Fibroblast of lung (primary cell): ENCODE results near the gene PTTG2.

Experiments
- CTCF ChIP-seq, 2 donors: IDR thresholded peaks in 1 of 2; conservative IDR thresholded peaks in 1 of 2; 1 replicate in 1 of 2; 2 replicates in 1 of 2; pipeline ENCODE4 v1.5.1; 2011 to 2012; ENCODE audit warnings: low read length in 2 of 2, control low read depth in 1 of 2, inconsistent platforms in 1 of 2, low read depth in 1 of 2, mild to moderate bottlenecking in 1 of 2
- EZH2 ChIP-seq: IDR thresholded peaks from 2 replicates; pipeline ENCODE4 v1.5.1; 2012; ENCODE audit warnings: low read length, control low read depth, mild to moderate bottlenecking; ENCODE audit errors: missing control alignments

DNA sequence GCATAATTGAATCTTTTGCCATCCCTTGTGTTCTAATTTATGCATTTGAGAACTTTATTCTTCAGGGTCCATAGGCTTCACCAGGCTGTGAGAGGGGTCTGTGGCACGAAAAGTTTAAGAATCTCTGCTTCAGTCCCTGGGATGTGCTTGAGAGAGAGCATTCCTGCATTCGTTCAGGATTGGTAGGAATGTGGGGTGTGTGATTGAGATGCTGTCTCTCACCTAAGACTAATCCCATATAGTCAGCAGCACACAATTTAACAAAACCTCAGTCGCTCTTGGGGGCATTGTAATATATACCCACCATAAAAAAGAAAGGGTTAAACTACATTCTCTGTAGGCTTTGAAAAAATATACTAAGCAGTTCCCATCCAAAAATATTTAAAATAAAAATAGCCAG lies 41.7 kb downstream of the PTTG2 start:
- TF ChIP-seq EZH2 = no peak
- TF ChIP-seq CTCF (conservative IDR thresholded peaks at IDR 0.05 in 1 of 2, IDR thresholded peaks at IDR 0.05 in 1 of 2; ENCODE audit: low read depth in 1 of 2, low read length in 2 of 2) = no peak
